Endothelial cell of umbilical vein (primary cell): Measurements from ENCODE around the gene UCP3.

Experiments used
- EZH2 ChIP-seq: IDR thresholded peaks from 2 replicates; pipeline ENCODE4 v1.6.1; 2012; ENCODE audit warnings: borderline replicate concordance, low read depth, mild to moderate bottlenecking, moderate library complexity, low read length, inconsistent platforms; ENCODE audit not compliant: severe bottlenecking
- FOS ChIP-seq: IDR thresholded peaks from 2 replicates; pipeline ENCODE4 v1.6.1; 2011; ENCODE audit warnings: mild to moderate bottlenecking, low read length, moderate library complexity, borderline replicate concordance; ENCODE audit not compliant: insufficient read depth
- GATA2 ChIP-seq: IDR thresholded peaks from 2 replicates; pipeline ENCODE4 v1.7.0; 2011; ENCODE audit warnings: low read depth, mild to moderate bottlenecking, moderate library complexity, mixed read lengths, low read length; ENCODE audit not compliant: insufficient read length, insufficient read depth
- JUN ChIP-seq: IDR thresholded peaks from 2 replicates; pipeline ENCODE4 v1.6.1; 2011; ENCODE audit warnings: borderline replicate concordance, low read depth; ENCODE audit not compliant: insufficient read length, insufficient read depth
- MYC ChIP-seq: IDR thresholded peaks from one replicate; pipeline ENCODE4 v1.6.1; 2011; ENCODE audit warnings: mild to moderate bottlenecking, low read depth, low read length
- POLR2A ChIP-seq: IDR thresholded peaks from 2 replicates; pipeline ENCODE4 v1.6.1; 2012; ENCODE audit warnings: low read depth, mild to moderate bottlenecking, control low read depth, low read length
- POLR2AphosphoS5 ChIP-seq: IDR thresholded peaks from 2 replicates; pipeline ENCODE4 v1.6.1; 2012; ENCODE audit warnings: low read depth, mild to moderate bottlenecking, control low read depth, low read length, moderate library complexity; ENCODE audit not compliant: insufficient read depth
- TF ChIP-seq, protein P1 (sequence below), 2 donors: IDR thresholded peaks; 1 replicate in 1 of 2; 2 replicates in 1 of 2; pipeline ENCODE4 v1.5.1; 2011; ENCODE audit warnings: low read length in 2 of 2, mild to moderate bottlenecking in 2 of 2, moderate library complexity in 2 of 2, control low read depth in 1 of 2, inconsistent platforms in 1 of 2, low read depth in 1 of 2; ENCODE audit not compliant: insufficient read depth in 1 of 2; ENCODE audit errors: extremely low read depth in 1 of 2
- TF ChIP-seq, protein P2 (sequence below): IDR thresholded peaks from 2 replicates; pipeline ENCODE4 v1.6.1; 2011; ENCODE audit not compliant: insufficient read depth, insufficient read length

DNA sequence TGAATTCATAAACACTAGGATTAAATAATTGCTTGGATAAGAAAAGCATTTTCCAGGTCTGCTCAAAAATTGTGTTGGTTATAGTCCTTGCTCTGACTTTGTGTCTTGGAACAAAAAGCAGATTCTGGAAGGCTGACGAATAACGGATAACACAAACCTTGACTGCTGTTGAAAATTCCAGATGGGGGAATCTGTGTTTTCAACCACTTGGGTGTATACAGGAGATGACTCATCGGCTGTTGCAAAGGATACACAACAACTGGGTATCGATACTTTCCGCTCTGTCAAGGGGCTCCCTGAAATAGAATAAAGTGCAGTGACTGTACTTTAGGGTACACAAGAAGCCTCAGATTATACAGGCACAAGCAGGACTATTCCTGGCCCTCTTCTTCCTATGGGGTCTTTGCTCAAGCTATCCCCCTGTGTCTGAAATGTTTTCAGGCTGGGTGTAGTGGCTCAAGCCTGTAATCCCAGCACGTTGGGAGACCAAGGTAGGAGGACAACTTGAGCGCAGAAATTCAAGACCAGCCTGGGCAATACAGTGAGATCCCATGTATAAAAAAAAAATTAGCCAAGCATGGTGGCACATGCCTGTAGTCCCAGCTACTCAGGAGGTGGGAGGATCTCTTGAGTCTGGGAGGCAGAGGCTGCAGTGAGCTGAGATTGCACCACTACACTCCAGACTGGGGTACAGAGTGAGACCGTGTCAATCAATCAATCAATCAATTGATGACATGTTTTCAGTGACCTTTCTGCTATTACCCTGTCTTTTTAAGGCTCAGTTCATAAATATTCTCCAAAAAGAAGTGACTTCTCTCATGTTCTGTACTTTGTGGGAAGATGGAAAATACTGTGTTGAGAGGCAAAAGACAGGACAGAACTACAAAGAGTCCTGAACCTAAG, 48.6 kb upstream of the UCP3 start:
- TF ChIP-seq, protein P1, sequence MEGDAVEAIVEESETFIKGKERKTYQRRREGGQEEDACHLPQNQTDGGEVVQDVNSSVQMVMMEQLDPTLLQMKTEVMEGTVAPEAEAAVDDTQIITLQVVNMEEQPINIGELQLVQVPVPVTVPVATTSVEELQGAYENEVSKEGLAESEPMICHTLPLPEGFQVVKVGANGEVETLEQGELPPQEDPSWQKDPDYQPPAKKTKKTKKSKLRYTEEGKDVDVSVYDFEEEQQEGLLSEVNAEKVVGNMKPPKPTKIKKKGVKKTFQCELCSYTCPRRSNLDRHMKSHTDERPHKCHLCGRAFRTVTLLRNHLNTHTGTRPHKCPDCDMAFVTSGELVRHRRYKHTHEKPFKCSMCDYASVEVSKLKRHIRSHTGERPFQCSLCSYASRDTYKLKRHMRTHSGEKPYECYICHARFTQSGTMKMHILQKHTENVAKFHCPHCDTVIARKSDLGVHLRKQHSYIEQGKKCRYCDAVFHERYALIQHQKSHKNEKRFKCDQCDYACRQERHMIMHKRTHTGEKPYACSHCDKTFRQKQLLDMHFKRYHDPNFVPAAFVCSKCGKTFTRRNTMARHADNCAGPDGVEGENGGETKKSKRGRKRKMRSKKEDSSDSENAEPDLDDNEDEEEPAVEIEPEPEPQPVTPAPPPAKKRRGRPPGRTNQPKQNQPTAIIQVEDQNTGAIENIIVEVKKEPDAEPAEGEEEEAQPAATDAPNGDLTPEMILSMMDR (IDR thresholded peaks at IDR 0.05; ENCODE audit: extremely low read depth in 1 of 2, insufficient read depth in 1 of 2, low read depth in 1 of 2, low read length in 2 of 2): no peak
- no peak for TF ChIP-seq EZH2
- no peak for TF ChIP-seq POLR2A
- no peak for TF ChIP-seq POLR2AphosphoS5
- TF ChIP-seq, protein P2, sequence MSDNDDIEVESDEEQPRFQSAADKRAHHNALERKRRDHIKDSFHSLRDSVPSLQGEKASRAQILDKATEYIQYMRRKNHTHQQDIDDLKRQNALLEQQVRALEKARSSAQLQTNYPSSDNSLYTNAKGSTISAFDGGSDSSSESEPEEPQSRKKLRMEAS: no peak
- TF ChIP-seq JUN: peak; percentile 19
- peak; percentile 43 for TF ChIP-seq FOS
- no peak for TF ChIP-seq GATA2
- no peak for TF ChIP-seq MYC
